ENCODE data around the gene GPR12. TPM values are rescaled to one million over a fixed set of nuclear protein-coding genes. Genes with fewer than 3 reads are reported as not detected.

The GPR12 gene
- polyA plus RNA-seq, 1 donor (not counting 4 experiments of a cell fraction or from before 2014, with no cell fraction given): not detected

- DNase-seq (ENCODE audit: low read depth, low spot score): no peak
- no peak overlapping the region for H3K27ac ChIP-seq (ENCODE audit: control insufficient read depth, insufficient read depth, low read length)
- no peaks in the 10 kb centered on the region for H3K36me3 ChIP-seq (ENCODE audit: control insufficient read depth in 2 of 2, extremely low read depth in 1 of 2, insufficient read depth in 2 of 2, low read length in 2 of 2)
- no peak for FAIRE-seq
- dilution Hi-C loops (cut with MboI; ENCODE audit: extremely low pct_ligation_motif_present, low sequenced_read_pairs): no loop called here
- H3K9me3 ChIP-seq (ENCODE audit: control insufficient read depth, low read depth, low read length): no peaks in the 10 kb centered on the region
- H3K27me3 ChIP-seq (ENCODE audit: control insufficient read depth, extremely low read depth, insufficient read depth, low read length): no peaks in the 10 kb centered on the region
- no peak overlapping the region for H2AFZ ChIP-seq (ENCODE audit: control insufficient read depth, low read length)
- no peak overlapping the region for H3K4me3 ChIP-seq (ENCODE audit: control insufficient read depth in 2 of 3, extremely low read depth in 1 of 3, insufficient read depth in 2 of 3, low read depth in 1 of 3, low read length in 3 of 3)
- no peak overlapping the region for H3K9ac ChIP-seq (ENCODE audit: control insufficient read depth, extremely low read depth, insufficient read depth, low read length)
- H4K20me1 ChIP-seq (ENCODE audit: control insufficient read depth, extremely low read depth, insufficient read depth, low read length): no peaks in the 10 kb centered on the region
- H3K9me1 ChIP-seq (ENCODE audit: control insufficient read depth, extremely low read depth, insufficient read depth, low read length): no peaks in the 10 kb centered on the region
- no peaks in the 10 kb centered on the region for H3K4me1 ChIP-seq (ENCODE audit: control insufficient read depth, extremely low read depth, insufficient read depth, low read length)
- no peaks in the 10 kb centered on the region for H3K79me2 ChIP-seq (ENCODE audit: control insufficient read depth, insufficient read depth, low read length)
- TF ChIP-seq EZH2 (IDR thresholded peaks at IDR 0.05; ENCODE audit: low read length): no peak
- TF ChIP-seq, protein P1, sequence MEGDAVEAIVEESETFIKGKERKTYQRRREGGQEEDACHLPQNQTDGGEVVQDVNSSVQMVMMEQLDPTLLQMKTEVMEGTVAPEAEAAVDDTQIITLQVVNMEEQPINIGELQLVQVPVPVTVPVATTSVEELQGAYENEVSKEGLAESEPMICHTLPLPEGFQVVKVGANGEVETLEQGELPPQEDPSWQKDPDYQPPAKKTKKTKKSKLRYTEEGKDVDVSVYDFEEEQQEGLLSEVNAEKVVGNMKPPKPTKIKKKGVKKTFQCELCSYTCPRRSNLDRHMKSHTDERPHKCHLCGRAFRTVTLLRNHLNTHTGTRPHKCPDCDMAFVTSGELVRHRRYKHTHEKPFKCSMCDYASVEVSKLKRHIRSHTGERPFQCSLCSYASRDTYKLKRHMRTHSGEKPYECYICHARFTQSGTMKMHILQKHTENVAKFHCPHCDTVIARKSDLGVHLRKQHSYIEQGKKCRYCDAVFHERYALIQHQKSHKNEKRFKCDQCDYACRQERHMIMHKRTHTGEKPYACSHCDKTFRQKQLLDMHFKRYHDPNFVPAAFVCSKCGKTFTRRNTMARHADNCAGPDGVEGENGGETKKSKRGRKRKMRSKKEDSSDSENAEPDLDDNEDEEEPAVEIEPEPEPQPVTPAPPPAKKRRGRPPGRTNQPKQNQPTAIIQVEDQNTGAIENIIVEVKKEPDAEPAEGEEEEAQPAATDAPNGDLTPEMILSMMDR (optimal IDR thresholded peaks at IDR 0.05 in 1 of 3, IDR thresholded peaks at IDR 0.05 in 1 of 3, conservative IDR thresholded peaks at IDR 0.05 in 1 of 3; ENCODE audit: extremely low read depth in 1 of 3, insufficient read depth in 2 of 3, low read length in 3 of 3): no peak
- no peak overlapping the region for H3K4me2 ChIP-seq (ENCODE audit: control insufficient read depth, extremely low read depth, insufficient read depth, low read depth, low read length)
Observed at GRCh38 chr13:26708007-26708297, 52.6 kb downstream of the GPR12 start.

DNA sequence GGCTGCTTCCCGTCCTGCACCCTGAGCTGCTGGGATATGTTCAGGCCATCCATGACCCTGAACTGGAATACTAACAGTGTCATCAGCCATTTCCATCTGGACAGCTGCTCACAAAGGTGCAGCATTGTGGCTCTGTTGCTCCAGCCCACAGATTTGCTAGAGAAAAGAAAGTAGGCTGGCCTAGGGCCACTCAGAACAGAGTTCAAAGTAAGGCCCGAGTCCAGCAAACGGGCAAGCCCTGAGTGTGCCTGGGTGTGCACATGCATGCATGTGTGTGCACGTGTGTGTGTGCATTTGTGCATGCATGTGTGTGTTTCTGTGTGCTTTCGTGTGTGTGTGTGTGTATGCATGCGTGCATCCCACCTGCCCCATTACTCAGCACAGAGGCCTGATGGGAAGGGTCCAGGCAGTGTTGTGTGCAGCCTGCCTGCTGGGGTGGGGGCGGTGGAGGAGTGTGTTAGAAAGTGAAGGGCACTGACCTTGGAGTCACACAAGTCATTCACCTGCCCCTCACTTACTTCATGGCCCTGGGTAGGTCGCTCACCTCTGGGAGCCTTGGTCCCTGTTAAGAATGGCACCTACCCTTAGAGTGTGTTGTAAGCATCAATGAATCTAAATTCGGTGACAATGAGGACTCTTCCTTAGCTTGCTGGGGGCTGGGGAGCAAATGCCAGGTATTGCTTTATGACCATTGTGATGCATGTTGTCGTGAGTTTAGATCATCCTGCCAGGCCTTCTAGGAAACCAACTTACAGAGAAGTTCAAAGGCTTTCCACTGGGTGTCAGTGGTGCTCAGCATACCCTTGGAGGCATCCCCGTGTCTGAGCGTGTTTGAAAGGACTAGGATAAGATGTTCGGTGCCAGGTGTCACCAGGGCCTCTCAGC lies 53.2 kb downstream of the GPR12 start:
- DNase-seq (ENCODE audit: low read depth, low spot score) (no peak), FAIRE-seq (no peak)
- Histone ChIP-seq H4K20me1 (ENCODE audit: control insufficient read depth, extremely low read depth, insufficient read depth, low read length) (no peaks in the 10 kb centered on the region), H2AFZ (ENCODE audit: control insufficient read depth, low read length) (no peak overlapping the region), H3K4me3 (ENCODE audit: control insufficient read depth in 2 of 3, extremely low read depth in 1 of 3, insufficient read depth in 2 of 3, low read depth in 1 of 3, low read length in 3 of 3) (no peak overlapping the region), H3K4me2 (ENCODE audit: control insufficient read depth, extremely low read depth, insufficient read depth, low read depth, low read length) (no peak overlapping the region), H3K36me3 (ENCODE audit: control insufficient read depth in 2 of 2, extremely low read depth in 1 of 2, insufficient read depth in 2 of 2, low read length in 2 of 2) (no peaks in the 10 kb centered on the region), H3K9me1 (ENCODE audit: control insufficient read depth, extremely low read depth, insufficient read depth, low read length) (no peaks in the 10 kb centered on the region), H3K4me1 (ENCODE audit: control insufficient read depth, extremely low read depth, insufficient read depth, low read length) (no peaks in the 10 kb centered on the region), H3K9me3 (ENCODE audit: control insufficient read depth, low read depth, low read length) (no peaks in the 10 kb centered on the region), H3K27ac (ENCODE audit: control insufficient read depth, insufficient read depth, low read length) (no peak overlapping the region), H3K79me2 (ENCODE audit: control insufficient read depth, insufficient read depth, low read length) (no peaks in the 10 kb centered on the region), H3K9ac (ENCODE audit: control insufficient read depth, extremely low read depth, insufficient read depth, low read length) (no peak overlapping the region), H3K27me3 (ENCODE audit: control insufficient read depth, extremely low read depth, insufficient read depth, low read length) (no peaks in the 10 kb centered on the region)
- dilution Hi-C loops (cut with MboI; ENCODE audit: extremely low pct_ligation_motif_present, low sequenced_read_pairs): no loop called here
- TF ChIP-seq, protein P1 (optimal IDR thresholded peaks at IDR 0.05 in 1 of 3, IDR thresholded peaks at IDR 0.05 in 1 of 3, conservative IDR thresholded peaks at IDR 0.05 in 1 of 3; ENCODE audit: extremely low read depth in 1 of 3, insufficient read depth in 2 of 3, low read length in 3 of 3): peak; percentile 58 to 79 (median 75)
- no peak for TF ChIP-seq EZH2 (IDR thresholded peaks at IDR 0.05; ENCODE audit: low read length)

Data from keratinocyte (primary cell).